Activated T-helper 2 cell treated with anti-CD3 and anti-CD28 coated beads, Interferon-gamma antibody, Interleukin-2, Interleukin-4, amounts not matched to agents 10 μg/mL and 5 μg/mL and 100 μg/mL, durations not matched to agents 14 hours and 24 hours and 36 hours (primary cell): ENCODE data around the gene NEK7. TPM values are rescaled to one million over a fixed set of nuclear protein-coding genes. Genes with fewer than 3 reads are reported as not detected.
"Not testable (repeated sequence)": the region's sequence is repeated elsewhere in the genome, so short reads cannot be mapped to it uniquely, and the experiment has no call there.

ENCODE experiments used
- DNase-seq: peaks from one replicate; pipeline ENCODE4 v3.0.0; 2021; ENCODE audit warnings: low spot score
- H3K27ac Mint-ChIP-seq: one replicate; pipeline ENCODE4 v1.8.0; 2021; ENCODE audit warnings: mixed read lengths
- H3K27me3 Mint-ChIP-seq: one replicate; pipeline ENCODE4 v1.8.0; 2021; ENCODE audit warnings: low read depth, mixed read lengths
- H3K36me3 Mint-ChIP-seq: one replicate; pipeline ENCODE4 v1.8.0; 2021; ENCODE audit warnings: low read depth, mixed read lengths
- H3K4me1 Mint-ChIP-seq: one replicate; pipeline ENCODE4 v1.8.0; 2021; ENCODE audit warnings: low read depth, mixed read lengths
- H3K4me3 Mint-ChIP-seq: one replicate; pipeline ENCODE4 v1.8.0; 2021; ENCODE audit warnings: low read depth, mild to moderate bottlenecking, moderate library complexity, mixed read lengths
- H3K9me3 Mint-ChIP-seq: one replicate; pipeline ENCODE4 v1.8.0; 2021; ENCODE audit warnings: mixed read lengths
- intact Hi-C: fragments of 100-400 bp; cut with micrococcal nuclease; formaldehyde crosslinking; loops from one replicate; pipeline ENCODE4 v1.15.1; 2023
- total RNA-seq: library from RNA; stranded (reverse); gene quantifications from 2 replicates; pipeline ENCODE4 v1.2.3, GENCODE V29; 2022

The NEK7 gene
- total RNA-seq, 1 donor from 2014 or later, result 105 TPM

DNA sequence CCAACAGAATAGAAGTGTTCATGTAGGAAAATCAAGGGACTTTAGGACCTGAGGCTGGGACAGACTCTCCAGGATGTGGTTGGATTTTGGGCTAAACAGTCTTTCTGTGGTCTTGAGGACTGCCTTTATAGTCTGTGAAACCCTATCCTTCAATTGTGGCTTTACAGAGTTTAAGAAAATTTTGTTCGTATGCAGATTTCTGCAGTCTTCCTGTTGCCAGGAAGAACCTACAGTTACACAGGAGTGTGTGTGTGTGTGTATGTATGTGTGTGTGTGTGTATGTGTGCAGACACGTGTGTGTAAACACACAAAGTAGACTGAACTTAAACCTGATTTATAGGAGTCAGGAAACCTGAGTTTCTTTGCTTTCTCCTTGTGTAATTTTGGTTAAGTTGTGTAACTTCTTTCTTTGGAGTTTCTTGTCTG is 22.8 kb downstream of the NEK7 start:
- no peak for DNase-seq
- Mint-ChIP-seq H3K27me3 (no peaks in the 10 kb centered on the region), H3K9me3 (no peaks in the 10 kb centered on the region), H3K4me1 (peaks cover 82% of the 10 kb centered on the region), H3K36me3 (peaks cover 18% of the 10 kb centered on the region), H3K4me3 (peak overlapping the region; percentile 57), H3K27ac (peak overlapping the region; percentile 58)
- intact Hi-C loops, result no loop called here

DNA sequence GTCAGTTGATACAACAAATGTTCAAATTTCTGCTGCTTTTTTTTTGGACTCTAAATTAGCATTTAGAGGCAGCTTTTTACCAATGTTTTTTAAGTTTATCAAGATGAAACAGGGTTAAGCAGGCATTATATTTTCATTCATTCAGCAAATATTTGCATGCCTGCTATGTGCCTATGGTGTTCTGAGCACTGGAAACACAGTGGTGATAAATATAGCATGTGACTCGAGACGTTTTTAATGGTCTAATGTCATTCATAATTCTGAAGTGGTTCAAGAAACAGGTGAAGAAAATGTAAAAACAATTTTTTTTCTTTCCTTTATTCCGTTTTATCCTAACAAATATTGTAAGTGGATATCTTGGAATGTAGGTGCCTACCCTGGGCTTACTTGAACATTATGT is 26.8 kb downstream of the NEK7 start:
- H3K4me3 Mint-ChIP-seq, result no peak overlapping the region
- no peaks in the 10 kb centered on the region for H3K27me3 Mint-ChIP-seq
- no peak for DNase-seq
- no peak overlapping the region for H3K27ac Mint-ChIP-seq
- H3K4me1 Mint-ChIP-seq, result peaks cover 76% of the 10 kb centered on the region
- H3K9me3 Mint-ChIP-seq, result no peaks in the 10 kb centered on the region
- H3K36me3 Mint-ChIP-seq, result peaks cover 21% of the 10 kb centered on the region
- intact Hi-C loops, result no loop called here

DNA sequence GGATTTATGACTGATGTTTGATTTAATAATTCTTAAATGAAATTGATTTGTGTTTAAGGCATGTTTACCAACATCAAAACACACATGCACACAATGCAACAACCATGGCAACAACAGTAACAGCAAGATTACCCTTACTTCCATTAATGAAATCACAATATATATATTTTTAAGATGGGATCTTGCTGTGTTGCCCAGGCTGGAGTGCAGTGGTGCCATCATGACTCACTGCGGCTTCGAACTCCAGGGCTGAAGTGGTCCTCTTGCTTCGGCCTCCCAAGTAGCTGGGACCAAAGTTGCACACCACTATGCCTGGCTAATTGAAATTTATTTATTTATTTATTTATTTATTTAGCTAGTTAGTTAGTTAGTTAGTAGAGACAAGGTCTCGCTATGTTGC is 27.7 kb downstream of the NEK7 start:
- H3K4me1 Mint-ChIP-seq, result peaks cover 73% of the 10 kb centered on the region
- no peak overlapping the region for H3K4me3 Mint-ChIP-seq
- H3K27ac Mint-ChIP-seq, result no peak overlapping the region
- intact Hi-C loops, result no loop called here
- no peak for DNase-seq
- H3K36me3 Mint-ChIP-seq, result peaks cover 21% of the 10 kb centered on the region
- H3K27me3 Mint-ChIP-seq, result no peaks in the 10 kb centered on the region
- no peaks in the 10 kb centered on the region for H3K9me3 Mint-ChIP-seq

DNA sequence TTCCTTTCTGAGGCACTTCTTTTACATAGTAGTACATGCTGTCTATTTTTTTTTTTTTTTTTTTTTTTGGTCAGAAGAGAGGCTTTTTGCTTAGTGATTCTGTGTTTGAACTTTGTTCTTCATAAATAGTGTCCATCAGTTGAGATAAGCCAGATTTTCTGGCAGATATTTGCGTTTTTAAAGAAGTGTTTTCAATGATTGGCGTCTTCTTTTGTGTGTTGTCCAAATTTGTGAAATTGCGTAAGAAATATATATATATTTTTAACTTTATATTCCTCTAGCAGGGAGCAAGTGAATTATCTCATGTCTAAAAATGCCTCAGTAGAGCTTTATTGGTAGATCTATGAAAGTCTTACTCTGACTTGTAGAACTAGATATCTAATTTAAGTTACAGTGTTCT is 28.3 kb downstream of the NEK7 start:
- Mint-ChIP-seq H3K36me3 (peaks cover 21% of the 10 kb centered on the region), H3K9me3 (no peaks in the 10 kb centered on the region), H3K27me3 (no peaks in the 10 kb centered on the region), H3K4me3 (no peak overlapping the region), H3K27ac (no peak overlapping the region), H3K4me1 (peaks cover 68% of the 10 kb centered on the region)
- DNase-seq, result no peak
- intact Hi-C loops, result no loop called here

DNA sequence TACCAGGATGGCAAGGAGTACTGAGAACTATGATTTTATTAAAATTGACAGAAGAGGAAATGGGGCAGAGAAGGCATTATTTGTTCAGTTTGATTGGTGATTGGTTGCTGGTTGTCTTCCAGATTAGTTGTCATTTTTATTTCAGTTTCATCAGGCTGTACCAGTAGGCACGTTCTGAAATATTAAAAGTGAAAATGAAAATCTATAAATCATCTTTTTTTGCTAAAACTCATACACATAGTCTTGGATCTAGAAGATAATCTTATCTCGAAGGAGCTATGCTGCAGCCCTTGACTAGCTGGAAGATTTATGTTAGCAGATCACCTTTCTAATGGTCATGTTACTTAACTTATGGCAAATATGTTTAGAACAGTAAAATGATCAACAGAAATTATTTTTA is 29.0 kb downstream of the NEK7 start:
- H3K4me3 Mint-ChIP-seq, result peak overlapping the region; percentile 45
- intact Hi-C loops, result loop anchor here (1.0 to 2.0 kb wide), 2 partner anchors 11 to 19 kb away; no protein-coding TSS in a partner anchor
- peaks cover 17% of the 10 kb centered on the region for H3K36me3 Mint-ChIP-seq
- peaks cover 69% of the 10 kb centered on the region for H3K4me1 Mint-ChIP-seq
- DNase-seq, result no peak
- H3K27ac Mint-ChIP-seq, result peak overlapping the region; percentile 64
- no peaks in the 10 kb centered on the region for H3K27me3 Mint-ChIP-seq
- H3K9me3 Mint-ChIP-seq, result no peaks in the 10 kb centered on the region

DNA sequence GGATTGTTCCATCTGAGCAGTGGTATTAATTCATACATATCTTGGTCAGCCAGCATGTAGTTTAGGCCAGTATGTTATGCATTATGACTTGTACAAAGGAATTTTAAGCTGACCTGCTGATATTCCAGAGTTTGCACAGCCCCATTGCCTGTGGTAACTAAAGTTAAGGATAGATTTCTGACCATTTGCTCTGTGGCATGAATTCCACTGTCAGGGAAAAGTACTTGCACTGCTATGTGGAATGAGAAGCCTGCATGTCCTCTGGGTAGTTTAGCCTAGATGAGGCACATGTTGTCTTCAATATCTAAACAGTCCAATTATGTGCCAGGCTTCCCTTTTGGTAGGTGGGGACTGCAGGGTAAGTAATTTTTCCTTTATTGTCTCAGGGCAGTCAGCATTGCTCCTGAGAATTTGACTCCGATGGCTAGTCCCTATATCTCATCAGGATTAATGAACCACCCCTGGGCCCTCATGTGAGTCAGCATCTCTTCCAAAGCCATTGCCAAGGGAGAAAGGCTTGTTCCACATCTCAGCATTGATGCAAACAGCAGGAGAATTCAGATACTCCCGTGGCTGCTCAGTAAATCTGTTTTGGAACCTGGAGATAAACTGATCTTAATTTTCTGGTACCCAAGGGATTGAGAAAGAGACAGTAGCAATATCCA is 30.2 kb downstream of the NEK7 start:
- Mint-ChIP-seq H3K27ac (no peak overlapping the region), H3K9me3 (no peaks in the 10 kb centered on the region), H3K4me3 (no peak overlapping the region), H3K27me3 (no peaks in the 10 kb centered on the region), H3K4me1 (peaks cover 67% of the 10 kb centered on the region), H3K36me3 (peaks cover 17% of the 10 kb centered on the region)
- no peak for DNase-seq
- intact Hi-C loops, result loop anchor here (1.0 to 2.0 kb wide), 2 partner anchors 13 to 20 kb away; no protein-coding TSS in a partner anchor

DNA sequence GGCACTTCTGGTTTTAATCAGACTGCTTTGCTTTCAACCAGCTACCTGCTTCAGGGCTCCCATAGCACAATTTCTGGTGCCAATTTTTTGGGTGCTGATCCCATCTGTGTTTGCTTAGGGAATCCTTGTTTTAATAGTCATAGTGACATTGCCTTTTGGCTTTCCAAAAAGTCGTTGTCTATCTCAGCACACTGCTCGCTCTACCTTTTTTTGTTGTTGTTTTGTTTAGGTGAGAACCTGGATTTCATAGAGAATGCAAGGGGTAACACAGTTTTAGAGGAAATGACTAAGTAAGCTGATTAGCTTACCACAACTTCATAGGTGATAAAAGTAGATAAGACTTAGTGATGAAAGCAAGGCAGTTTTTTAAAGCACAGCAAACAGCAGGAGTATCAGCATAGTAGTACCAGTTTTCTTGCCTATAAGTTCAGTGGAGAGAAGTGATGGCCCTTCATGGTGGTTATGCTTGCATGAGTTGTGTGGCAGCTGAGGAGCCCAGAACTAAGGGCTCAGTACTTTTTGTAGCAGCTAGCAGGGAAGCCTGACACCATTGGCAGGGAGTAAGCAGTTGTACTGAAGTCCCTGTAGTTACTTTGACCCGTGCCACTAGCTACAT is 31.3 kb downstream of the NEK7 start:
- Mint-ChIP-seq H3K27me3 (no peaks in the 10 kb centered on the region), H3K27ac (peak overlapping the region; percentile 4), H3K4me1 (peaks cover 66% of the 10 kb centered on the region), H3K36me3 (peaks cover 11% of the 10 kb centered on the region), H3K4me3 (peak overlapping the region; percentile 5), H3K9me3 (no peaks in the 10 kb centered on the region)
- intact Hi-C loops, result loop anchor here (1.0 to 2.0 kb wide), 3 partner anchors 14 to 70 kb away; no protein-coding TSS in a partner anchor
- no peak for DNase-seq

DNA sequence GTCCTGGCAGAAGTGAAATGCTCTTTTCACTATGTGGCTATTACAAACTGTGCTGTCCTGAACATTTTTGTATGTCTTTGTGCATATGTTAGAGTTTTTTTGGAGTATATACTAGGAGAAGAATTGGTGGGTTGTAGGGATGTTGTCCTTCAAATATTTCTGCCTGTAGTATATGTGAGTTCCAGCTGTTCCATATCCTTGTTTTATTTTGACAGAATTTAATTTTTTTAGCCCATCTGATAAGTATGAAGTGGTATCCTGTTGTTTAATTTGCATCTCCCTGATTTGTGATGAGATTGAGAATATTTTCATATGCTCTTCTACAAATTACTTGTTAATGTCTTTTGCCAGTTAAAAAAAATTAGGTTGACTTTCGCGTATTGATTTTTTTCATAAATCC is 34.3 kb downstream of the NEK7 start:
- H3K4me3 Mint-ChIP-seq, result no peak overlapping the region
- intact Hi-C loops, result no loop called here
- DNase-seq, result no peak
- peaks cover 18% of the 10 kb centered on the region for H3K36me3 Mint-ChIP-seq
- peaks cover 63% of the 10 kb centered on the region for H3K4me1 Mint-ChIP-seq
- H3K27me3 Mint-ChIP-seq, result no peaks in the 10 kb centered on the region
- no peak overlapping the region for H3K27ac Mint-ChIP-seq
- H3K9me3 Mint-ChIP-seq, result no peaks in the 10 kb centered on the region

DNA sequence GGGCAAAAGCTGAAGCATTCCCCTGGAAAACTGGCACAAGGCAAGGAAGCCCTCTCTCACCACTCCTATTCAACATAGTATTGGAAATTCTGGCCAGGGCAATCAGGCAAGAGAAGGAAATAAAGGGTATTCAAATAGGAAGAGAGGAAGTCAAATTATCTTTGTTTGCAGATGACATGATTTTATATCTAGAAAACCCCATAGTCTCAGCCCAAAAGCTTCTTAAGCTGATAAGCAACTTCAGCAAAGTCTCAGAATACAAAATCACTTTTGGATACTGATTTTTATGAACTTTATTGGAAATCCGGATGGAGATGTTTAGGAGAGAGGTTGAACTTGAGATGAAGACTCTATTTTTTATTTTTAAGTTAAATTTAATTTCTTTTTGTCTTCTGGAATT is 37.1 kb downstream of the NEK7 start:
- Mint-ChIP-seq H3K36me3 (peaks cover 21% of the 10 kb centered on the region), H3K4me1 (peaks cover 55% of the 10 kb centered on the region)
- intact Hi-C loops, H3K27me3 Mint-ChIP-seq, H3K9me3 Mint-ChIP-seq, H3K4me3 Mint-ChIP-seq, DNase-seq, H3K27ac Mint-ChIP-seq: not testable (repeated sequence)

DNA sequence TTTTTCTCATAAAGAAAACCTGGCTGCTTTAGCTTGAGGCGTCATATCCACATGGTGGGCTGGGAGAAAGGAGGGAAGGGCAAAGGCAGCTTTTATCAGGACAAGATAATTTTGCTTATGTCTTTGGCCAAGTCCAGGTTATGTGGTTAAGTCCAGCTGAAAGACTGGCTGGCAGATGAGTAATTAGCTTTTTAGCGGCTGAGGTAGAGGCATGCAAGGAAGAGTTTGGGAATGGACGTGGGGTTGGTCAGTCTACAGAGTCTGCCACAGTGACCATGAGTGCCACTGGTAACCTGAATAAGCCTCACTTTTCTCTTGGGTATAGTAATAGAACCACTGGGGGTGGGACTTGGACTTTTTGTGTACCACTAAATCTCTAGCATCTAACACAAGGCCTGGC is 39.8 kb downstream of the NEK7 start:
- H3K27me3 Mint-ChIP-seq, result no peaks in the 10 kb centered on the region
- peaks cover 26% of the 10 kb centered on the region for H3K36me3 Mint-ChIP-seq
- H3K4me3 Mint-ChIP-seq, result no peak overlapping the region
- H3K9me3 Mint-ChIP-seq, result no peaks in the 10 kb centered on the region
- H3K27ac Mint-ChIP-seq, result no peak overlapping the region
- peaks cover 60% of the 10 kb centered on the region for H3K4me1 Mint-ChIP-seq
- DNase-seq, result no peak
- intact Hi-C loops, result no loop called here

DNA sequence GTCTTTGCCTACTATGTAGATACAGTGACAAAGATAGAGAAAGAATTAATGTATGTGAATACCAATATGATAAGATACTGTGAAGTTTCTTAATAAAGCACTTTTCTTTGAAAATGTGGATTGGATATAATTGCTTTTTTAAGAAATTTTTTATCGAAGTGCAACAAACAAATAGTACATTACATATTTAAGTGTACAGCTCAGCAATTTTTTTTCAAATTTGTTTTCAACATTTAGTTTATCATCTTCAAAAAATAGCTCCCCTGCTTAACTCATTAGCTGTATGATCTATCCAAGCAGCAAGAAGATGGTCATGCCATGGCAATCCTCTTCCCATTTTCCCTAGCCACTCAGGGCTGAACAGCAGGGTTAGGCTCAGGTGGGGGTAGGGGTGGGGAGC is 40.5 kb downstream of the NEK7 start:
- Mint-ChIP-seq H3K27ac (no peak overlapping the region), H3K9me3 (no peaks in the 10 kb centered on the region), H3K27me3 (no peaks in the 10 kb centered on the region), H3K36me3 (peaks cover 28% of the 10 kb centered on the region), H3K4me1 (peaks cover 62% of the 10 kb centered on the region), H3K4me3 (no peak overlapping the region)
- no peak for DNase-seq
- intact Hi-C loops, result no loop called here

DNA sequence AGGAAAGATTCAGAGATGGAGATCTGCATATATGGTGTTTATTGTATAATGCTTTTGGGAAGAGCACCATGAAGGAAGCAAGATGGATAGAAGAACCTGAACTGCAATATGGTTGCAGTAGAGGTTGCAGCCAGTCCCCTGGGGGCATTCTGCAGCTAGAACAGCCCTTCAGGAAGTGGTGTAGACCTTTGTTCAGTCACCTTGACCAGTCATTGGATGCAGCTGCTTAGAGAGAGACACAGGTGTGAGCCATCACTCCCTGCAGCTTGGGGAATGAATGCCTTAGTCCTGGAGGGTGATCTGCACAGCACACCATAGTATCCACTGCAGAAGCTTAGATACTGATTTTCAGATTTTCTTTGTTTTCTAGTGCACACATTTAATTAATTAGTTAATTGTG is 42.3 kb downstream of the NEK7 start:
- no peak overlapping the region for H3K4me3 Mint-ChIP-seq
- peaks cover 65% of the 10 kb centered on the region for H3K4me1 Mint-ChIP-seq
- no peak for DNase-seq

DNA sequence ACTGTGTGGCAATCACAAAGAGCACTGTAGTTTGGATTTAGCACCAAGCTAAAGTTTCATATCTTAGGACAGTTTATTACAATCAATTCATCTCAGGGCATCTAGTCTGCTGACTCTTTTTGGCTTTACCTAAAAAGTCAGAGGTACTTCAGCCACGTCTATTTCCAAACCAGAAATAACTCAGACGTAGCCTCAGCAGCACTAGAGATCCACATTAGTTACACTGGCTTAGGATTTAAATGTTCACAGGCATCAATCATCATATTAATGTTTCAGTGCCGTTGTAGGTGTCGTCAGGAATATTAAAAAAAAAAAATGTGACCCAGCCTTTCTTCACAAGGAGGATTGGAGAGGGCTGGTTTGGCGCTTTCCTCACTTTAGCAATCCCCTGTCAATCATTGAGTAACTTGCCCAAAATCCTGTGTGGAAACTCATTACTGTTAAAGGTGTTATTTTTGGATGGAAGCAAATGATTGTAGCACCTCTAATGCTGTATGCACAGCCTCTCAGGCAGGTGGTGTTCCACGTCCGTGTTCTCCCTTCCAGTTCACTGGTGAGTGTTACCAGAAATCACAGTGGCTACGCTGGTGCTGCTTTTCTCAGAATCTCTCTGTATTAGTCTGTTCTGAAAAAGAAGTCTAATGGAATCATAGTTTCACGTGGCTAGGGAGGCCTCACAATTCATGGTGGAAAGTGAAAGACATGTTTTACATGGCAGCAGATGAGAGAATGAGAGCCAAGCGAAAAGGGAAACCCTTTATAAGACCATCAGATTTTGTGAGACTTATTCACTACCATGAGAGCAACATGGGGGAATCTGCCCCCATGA is 45.4 kb downstream of the NEK7 start:
- no peaks in the 10 kb centered on the region for H3K9me3 Mint-ChIP-seq
- H3K27me3 Mint-ChIP-seq, result no peaks in the 10 kb centered on the region
- peaks cover 34% of the 10 kb centered on the region for H3K36me3 Mint-ChIP-seq
- H3K4me1 Mint-ChIP-seq, result peaks cover 71% of the 10 kb centered on the region
- H3K27ac Mint-ChIP-seq, result peak overlapping the region; percentile 82
- intact Hi-C loops, result loop anchor here (1.0 kb wide), 4 partner anchors 14 to 56 kb away; no protein-coding TSS in a partner anchor
- H3K4me3 Mint-ChIP-seq, result peak overlapping the region; percentile 61
- DNase-seq, result no peak

More for the DNA sequence above, 42.3 kb downstream of the NEK7 start:
- peaks cover 34% of the 10 kb centered on the region for H3K36me3 Mint-ChIP-seq
- H3K9me3 Mint-ChIP-seq, result no peaks in the 10 kb centered on the region
- H3K27ac Mint-ChIP-seq, result no peak overlapping the region
- H3K27me3 Mint-ChIP-seq, result no peaks in the 10 kb centered on the region
- intact Hi-C loops, result no loop called here
